ENCODE results near the gene ISCU.

DNA sequence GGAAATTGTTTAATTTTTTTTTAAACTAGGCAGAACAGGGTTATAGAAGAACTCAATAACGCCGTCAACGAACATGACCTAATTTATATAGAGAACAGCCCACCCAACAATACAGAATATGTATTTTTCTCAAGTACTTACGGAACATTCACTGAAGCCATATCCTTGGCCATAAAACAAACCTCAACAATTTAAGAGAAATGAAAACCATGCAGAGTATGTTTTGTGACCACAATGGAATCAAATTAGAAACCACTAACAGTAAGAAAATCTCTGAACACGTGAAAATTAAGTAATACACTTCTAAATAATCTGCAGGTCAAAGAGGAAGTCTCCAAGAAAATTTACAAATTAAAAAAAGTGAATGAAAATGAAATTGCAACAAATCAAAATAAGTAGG lies 10.9 kb upstream of the ISCU start:
- TF ChIP-seq EZH2phosphoT487 (IDR thresholded peaks at IDR 0.05) (no peak), CTCF (IDR thresholded peaks at IDR 0.05) (no peak)

Measured in neural progenitor cell (in vitro differentiated cells).